GM19468 (cell line): ENCODE results near the gene HTR1A.

Experiments
- ATAC-seq: cut with Tn5 transposase; IDR thresholded peaks from one replicate; pipeline ENCODE4 v1.9.1; 2021; ENCODE audit warnings: mild to moderate bottlenecking, moderate library complexity, moderate number of reproducible peaks; ENCODE audit not compliant: unreplicated experiment; ENCODE audit errors: extremely low read depth

HTR1A gene

DNA sequence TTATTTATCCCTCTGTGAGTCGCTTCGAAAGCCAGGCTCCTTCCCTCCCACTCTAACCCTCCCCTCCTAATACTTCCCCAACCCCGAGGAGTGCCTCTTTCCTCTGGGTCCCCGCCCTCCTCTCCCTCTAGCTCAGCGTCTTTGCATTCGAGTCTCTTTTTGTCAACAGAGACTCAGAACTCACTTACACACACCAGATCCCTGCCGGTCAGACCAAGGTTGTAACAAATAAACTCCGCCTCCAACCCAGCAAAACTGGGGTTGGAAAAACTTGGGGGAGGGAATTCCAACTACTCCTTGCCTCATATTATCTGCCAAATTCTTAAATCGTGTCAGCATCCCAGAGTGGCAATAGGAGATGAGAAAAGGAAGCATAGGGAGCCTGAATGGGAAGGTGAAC, at the start of gene HTR1A:
HTR1A (minus strand) TSS at position 167 of the 400 bp plus-strand sequence. CDS start 726 bp downstream, outside the sequence.
- ATAC-seq: no peak

DNA sequence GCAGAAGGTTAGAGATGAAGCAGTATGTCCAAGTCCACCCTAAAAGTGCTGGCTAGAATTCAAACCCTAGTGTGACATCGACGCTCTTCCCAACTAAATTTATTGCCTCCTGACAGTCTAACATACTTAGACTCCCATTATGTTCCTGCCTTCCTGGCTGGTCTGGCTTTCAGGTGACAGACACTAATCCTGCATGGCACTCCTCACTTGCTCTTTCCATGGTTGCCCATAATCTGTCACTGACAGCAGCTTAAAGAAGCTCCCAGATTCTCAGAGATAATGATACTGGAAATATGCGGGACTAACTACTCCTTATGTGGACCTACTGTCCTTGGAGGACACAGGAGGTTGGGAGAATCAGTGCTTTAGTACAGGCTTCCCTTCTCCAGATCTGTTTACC, 41.7 kb upstream of the HTR1A start:
- no peak for ATAC-seq

DNA sequence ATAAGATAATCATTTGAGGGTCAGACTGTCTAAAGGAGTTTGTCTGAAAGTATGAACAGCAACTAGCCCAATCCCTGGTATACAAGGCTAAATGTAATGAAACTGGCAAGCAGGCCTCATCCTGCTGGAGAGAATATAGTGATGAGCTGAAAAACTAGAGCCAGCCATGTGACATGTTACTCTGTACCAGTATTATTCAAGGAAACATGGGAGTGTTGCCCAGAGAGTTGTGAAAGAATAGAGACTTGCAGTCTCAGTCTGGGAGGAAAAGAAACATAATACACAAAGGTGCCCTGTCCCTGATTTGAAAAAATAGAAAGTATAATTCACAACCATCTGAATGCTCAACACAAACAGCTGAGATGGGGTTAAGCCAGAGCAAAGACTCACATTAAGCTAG, 37.9 kb upstream of the HTR1A start:
- no peak for ATAC-seq

DNA sequence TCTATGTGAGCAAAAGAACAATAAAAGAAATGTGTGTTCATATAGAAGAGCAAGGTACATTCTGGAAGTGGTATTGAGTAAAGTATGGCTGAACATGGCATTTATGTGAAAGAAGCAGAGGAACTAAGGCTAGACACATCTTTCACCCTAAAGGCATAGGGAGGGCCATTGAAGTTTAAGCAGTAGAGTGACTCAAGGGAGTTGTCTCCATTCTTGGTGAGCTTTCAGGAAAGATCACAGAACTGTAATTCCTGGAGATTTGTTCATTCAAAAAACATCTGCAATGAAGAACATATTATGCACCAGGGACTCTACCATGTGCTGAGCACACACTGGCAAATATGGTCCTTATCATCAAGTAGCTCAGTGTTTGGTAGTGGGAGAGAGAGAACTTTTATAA, 24.8 kb upstream of the HTR1A start:
- ATAC-seq: no peak

DNA sequence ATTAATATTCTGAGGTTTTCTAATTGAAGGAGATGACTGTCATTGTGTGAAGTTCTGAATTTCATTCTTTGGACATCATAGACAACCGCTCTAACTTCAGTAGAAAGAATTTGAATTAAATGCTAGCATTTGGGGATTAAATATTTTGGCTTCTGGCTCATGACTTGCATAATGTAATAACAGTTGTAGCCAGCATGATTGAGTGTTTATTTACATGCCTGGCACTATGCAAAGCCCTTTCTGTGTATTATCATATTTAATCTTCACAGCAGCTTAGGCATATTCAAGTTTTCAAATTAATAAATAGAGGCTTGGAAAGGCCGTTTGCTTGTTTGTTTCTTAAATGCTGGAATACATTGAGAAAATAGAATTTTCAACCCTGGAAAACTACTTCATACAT, 19.6 kb upstream of the HTR1A start:
- no peak for ATAC-seq

DNA sequence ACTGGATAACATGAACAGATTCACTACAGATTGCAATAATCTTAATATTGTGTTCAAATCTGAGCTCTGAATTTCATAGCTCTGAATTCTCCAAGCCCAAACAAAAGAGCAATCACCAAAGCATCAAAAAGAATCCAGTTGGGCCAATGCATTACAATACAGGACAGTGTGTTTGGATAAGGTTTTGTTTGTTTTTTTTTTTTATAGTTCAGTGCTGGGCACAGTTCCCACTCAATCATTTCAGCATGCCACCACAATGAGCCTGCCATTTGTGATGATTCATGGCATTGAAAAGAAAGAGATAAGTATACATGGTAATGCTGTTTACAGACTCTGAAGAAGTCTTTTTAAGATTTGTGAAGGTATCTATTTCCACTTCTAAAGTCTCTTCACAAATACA, 1.7 kb upstream of the HTR1A start:
- no peak for ATAC-seq

DNA sequence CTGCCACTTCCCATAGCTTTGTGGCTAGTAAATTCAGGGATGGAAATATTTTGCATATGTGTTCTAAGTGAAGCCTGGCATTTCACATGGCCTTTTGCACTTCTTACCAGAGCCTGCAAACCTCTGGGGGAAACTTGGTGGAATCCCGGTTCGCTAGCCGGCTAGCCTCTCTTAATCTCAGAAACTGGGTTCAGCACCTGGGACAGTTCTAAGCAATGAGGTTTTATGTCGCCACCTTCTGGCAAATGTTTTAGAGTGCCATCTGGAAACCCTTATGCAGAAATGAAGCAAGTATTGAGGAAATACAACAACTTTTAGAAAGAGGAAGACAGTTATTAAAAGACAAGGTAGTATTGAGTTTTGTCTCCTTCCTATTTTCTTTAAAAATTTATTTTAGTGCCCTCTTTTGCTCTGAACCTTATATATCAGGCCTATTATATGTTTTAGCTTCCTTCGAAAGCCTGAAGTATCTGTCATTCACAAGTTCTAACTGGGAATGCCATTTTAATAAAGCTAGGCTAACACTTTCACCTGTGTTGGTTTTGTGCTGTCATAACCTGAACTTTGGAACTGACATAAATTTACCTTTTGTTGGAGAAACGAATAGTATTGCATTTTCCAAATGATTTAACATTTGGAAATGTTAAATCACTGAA, 963 bp upstream of the HTR1A start:
- peak; percentile 58 for ATAC-seq

DNA sequence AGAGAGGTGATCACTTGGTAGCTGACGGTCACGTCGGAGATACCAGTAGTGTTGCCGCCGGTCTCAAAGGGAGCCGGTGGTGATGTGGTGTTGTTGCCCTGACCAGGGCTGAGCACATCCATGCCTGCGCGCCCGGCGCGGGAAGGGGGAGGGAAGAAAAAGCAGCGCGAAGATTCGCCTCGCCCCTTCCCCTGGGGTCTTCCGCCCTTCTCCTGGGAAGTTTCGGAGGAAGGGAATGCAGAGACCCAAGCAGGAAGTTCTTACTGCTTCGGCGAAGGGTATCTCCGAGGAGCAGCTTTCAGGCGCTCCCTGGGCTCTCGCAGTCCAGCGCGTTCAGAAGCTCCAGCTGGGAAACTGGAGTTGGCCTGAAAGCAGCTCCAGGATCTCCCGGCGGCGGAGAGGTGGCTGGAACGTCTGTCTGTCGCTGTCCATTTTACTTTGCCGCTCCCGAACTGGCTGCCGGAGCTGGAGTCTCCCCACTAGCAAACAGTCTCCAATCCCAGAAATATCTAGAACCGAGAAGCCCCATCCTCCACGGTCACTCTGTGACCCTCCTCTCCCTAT, 565 bp downstream of the HTR1A start:
- ATAC-seq: no peak

DNA sequence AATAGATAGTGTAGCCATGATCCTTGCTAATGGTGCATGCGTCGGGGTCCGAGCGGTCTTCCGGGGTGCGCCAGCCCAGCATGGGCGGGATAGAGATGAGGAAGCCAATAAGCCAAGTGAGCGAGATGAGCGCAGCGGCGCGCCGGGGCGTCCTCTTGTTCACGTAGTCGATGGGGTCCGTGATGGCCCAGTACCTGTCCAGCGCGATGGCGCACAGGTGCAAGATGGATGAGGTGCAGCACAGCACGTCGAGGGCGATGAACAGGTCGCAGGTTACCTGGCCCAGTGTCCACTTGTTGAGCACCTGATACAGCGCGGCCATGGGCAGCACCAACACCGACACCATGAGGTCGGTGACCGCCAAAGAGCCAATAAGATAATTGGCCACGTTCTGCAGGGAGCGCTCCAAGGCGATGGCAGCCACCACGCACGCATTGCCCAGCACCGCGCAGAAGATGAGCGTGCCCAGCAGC, 1.1 kb downstream of the HTR1A start:
- no peak for ATAC-seq

DNA sequence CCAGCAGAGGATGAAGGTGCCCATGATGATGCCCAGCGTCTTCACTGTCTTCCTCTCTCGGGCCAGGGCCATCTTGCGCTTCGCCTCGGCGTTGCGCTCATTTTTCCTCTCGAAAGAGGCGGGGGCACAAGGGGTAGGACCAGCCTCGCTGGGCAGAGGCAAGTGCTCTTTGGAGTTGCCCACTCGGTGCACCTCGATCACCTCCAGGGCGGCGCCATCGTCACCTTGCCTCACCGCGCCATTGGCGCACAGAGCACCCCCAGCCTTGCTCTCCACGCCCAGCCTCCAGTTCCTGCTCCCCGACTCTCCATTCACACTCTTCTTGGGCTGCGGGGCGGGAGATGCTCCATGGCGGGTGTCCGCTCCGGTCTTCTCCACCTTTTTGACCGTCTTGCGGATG, 1.6 kb downstream of the HTR1A start:
- ATAC-seq: no peak

DNA sequence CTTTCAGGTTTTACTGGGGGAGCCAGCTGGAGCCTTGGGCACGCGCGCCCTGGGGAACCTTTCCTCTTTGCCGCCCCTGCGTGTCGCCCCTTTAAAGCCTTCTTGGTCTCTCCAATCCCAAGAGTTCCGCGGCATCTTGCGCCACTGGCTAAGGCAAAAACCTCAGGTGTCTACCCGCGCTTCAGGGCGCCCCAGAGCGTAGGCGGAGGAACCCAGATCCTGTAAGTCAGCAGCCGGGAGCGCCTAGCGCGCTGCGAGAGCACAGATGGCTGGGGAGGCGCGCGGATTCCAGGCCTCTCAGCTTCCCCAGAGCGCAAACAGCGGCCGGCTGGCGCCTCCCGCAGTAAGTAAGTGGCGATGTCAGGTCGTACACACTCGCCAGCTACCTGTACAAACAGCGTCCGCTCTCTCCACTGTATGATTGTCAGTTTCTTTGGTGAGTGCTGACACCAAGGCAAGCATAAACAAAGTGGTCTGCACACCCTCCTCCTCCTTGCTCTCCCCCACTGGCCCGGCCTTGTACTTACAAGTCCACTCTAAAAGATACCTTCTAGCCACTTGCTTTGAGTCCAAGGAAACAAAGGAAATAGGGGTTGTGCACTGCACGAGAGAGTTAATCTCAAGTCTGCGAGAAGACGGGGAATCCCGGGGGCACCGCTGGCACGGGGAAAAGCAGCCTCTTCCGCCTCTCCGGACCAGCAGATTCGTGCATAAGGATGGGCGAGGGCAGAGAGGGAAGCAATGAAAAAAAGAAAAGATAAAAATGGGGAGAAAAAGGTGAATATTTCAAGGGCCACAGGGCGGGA, 2.9 kb downstream of the HTR1A start:
- no peak for ATAC-seq

DNA sequence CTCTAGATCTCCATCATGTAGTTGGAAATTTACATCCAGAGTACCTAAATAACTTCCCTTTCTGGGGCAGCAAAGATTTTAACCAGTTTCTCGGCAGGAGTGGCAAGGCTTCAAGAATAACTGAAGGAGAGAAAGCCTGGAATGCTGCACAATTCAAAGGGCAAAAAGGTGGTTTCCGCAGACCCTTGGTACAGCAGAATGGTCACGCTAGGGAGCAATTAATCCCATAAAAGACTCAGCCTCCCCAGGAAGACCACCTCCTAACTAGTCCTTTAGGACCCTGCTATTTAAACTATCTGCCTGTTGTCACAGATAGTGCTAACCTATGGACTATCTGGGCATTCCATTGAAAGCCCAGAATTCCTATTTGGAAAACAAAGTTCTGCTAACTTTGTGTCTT, 3.6 kb downstream of the HTR1A start:
- no peak for ATAC-seq

DNA sequence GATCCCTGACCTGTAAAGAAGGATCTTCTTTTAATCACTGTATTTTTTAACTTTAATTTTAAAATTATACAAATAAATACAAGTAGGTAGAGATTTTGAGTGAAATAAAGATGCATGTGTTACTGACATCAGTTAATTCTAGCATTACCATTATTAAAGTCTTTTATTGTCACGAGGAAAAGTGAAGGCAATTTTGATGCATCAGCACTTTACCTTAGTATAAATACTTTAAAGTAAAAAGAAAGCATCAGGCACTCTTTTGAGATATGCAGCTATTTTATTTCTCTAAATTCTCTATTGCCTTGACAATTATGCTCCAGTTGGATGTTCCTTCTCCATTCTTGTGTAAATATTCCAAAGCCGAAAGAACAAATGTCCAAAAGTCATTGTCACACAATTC, 4.6 kb downstream of the HTR1A start:
- no peak for ATAC-seq

DNA sequence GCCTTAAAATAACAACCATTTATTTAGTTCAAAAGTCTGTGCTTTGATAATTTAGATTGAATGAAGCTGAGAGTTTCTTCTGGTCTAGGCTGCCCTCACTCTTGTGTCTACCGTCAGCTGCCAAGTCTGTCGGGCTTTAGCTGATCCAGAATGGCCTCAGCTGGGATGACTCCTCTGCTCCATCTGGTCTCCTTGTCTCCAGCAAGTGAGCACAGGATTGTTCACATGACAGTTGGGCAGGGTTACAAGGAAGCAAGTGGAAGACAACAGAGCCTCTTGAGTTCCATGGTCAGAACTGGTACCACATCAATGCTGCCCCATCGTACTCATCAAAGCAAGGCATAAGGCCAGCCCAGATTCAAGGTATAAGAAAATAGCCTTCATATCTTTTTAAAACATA, 9.0 kb downstream of the HTR1A start:
- ATAC-seq: no peak

DNA sequence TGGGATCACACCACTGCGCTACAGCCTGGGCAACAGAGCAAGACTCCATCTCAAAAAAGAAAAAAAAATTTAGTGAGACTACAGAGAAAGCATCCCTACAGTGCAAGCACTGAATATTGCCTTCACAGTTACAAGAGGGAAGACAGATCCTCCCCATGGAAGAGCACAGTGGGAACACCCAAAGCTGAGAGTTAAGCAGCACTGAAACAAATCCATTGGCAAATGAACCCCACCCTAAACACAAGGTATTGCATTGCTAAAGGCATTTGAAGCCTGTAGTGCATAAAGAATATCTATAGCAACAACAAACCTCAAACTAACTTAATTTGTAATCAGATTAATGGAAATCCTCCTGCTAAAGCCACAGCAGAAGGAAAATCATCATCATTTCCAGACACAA, 27.1 kb downstream of the HTR1A start:
- ATAC-seq: no peak

DNA sequence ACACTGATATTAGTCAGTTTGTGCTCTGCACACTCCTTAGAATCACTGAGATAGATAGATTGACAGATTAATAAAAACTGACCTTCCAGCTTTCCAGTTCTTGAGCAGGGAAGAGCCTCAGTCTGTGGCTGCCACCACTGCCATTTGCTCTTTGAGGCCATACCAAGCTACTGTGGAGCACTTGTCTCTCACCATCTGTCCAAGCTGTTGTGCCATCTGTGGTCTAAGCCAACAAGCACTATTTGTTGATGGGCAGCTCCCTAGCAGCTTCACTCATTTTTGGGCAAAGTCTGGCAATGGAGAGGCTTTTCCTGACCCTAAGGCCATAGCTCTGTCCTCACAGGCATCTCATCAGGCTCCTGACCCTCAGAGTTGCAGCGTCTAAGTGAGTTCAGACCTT, 30.4 kb downstream of the HTR1A start:
- no peak for ATAC-seq

DNA sequence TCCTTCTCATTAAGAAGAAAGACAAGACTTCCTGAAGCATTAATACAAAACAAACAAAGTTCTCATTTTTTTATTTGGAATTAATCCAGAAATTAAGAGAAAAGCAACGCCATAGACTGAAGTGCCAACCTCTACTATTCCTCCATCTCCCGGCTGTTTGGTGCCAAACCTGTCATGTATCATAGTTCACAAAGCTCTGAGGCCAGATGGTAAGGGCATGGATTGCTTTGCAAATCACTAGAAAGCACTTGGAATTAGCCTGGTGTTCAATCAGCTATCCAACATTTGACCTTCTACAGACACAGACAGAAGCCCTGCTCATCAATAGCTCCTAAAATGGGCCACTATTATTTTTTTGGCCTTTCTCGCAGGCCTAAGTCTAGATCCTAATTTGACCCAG, 33.8 kb downstream of the HTR1A start:
- ATAC-seq: no peak

DNA sequence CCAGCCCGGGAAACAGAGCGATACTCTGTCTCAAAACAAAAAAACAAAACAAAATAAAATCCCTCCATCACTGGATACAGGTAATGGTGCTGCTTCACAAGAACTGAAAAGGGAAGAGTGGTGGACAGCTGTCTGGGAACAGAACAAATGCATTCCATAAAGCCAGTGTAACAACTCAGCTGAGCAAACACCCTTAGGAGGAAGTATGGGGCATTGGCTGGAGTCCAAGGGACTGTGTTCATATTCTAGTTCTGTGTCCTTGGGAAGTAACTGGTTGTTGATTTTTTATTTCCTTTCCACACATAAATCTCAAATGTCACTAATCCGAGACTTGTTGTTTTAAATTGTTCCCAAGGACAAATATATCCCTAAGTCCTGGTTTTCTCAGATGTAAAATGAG, 38.3 kb downstream of the HTR1A start:
- no peak for ATAC-seq

DNA sequence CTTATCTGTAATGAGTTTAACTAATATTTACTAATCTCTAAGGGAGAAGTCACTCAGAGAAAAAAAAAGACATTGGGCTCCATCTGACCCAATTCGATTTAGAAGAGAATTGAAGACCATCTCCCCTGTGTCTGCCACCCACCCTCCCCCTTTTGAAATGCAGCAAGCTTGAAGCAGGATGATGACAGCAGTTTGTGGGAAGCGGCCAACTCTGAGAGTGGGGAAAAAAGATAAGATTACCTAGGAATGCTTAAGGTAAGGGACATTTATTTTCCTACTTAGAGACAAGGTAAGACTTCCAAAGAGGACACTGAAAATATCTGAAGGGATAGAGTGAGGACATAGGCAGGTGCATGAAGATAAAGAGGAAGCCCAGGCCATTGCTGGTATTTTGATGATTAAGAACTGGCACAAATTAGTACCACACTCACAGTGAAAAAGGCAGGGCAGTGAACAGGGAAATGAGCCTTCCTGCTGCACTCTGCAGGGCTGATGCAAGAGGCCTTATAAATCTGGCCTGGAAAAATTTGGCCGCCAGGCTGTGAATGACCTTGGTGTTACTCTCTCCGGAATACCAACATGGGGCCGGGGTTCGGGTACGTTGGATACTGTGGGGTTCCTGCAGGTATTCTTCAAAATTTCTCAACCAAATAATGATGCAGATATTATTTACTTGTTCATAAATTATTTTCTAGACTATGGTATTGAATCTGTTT, 42.3 kb downstream of the HTR1A start:
- no peak for ATAC-seq

DNA sequence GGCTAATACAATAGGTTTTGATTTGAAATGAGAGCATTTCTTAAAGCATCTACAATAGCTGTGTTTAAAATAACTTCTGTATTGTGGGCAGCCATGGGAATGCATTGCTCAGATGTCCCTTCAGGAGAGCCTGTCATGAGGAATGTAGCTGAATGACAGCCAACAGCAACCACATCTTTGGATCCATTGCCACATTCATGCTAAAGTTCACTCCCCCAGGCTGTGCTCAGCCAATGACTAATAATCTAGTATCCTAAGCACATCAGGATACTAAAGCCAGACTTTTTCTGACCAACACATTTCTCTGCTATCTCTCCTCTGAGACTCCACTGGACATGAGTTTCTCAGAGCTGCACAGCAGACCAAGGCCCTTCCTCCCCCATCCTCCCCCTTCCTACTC, 45.5 kb downstream of the HTR1A start:
- ATAC-seq: no peak

DNA sequence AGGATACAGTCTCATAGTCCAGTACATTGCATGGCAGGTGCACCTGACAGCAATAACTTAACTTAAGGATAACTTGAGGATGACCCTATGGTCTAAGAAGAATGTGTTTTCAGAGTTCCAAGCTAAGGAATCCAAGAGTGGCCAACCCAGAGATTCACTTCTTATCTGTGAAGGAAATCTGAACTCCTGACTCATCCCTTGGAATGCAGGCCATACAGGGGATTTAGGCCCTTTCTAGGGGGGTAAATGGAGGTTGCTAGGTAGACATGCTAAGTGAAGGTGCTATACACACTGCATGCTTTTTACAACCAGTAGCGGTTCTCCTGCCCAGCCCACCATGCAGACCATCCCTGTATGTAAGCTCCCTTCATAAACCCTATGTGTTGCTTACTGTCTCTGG, 50.4 kb downstream of the HTR1A start:
- no peak for ATAC-seq
